IPS DF 6.9 (cell line): ENCODE results near the gene IQCB1.
"Not testable (repeated sequence)": the region's sequence is repeated elsewhere in the genome, so short reads cannot be mapped to it uniquely, and the experiment has no call there.

Source experiments
- DNase-seq: peaks from one replicate; pipeline ENCODE4 v3.0.0-alpha.2; 2013; ENCODE audit warnings: low read depth, low spot score
- H3K27ac ChIP-seq: one replicate; pipeline ENCODE4 v1.5.1; 2013; ENCODE audit warnings: low read length, control low read depth
- H3K27me3 ChIP-seq: 2 replicates; pipeline ENCODE4 v1.6.1; 2013; ENCODE audit warnings: mild to moderate bottlenecking, low read length; ENCODE audit not compliant: control insufficient read depth, insufficient read depth
- H3K36me3 ChIP-seq: 2 replicates; pipeline ENCODE4 v1.6.1; 2013; ENCODE audit warnings: low read length; ENCODE audit not compliant: control insufficient read depth, insufficient read depth
- H3K4me1 ChIP-seq: 2 replicates; pipeline ENCODE4 v1.6.1; 2013; ENCODE audit warnings: low read length; ENCODE audit not compliant: control insufficient read depth, insufficient read depth
- H3K4me3 ChIP-seq: 2 replicates; pipeline ENCODE4 v1.5.1; 2013; ENCODE audit warnings: mild to moderate bottlenecking, low read length
- H3K9me3 ChIP-seq: 2 replicates; pipeline ENCODE4 v1.6.1; 2013; ENCODE audit warnings: low read length, inconsistent platforms; ENCODE audit not compliant: control insufficient read depth, insufficient read depth
- WGBS: extraction: QIAGEN DNeasy Blood & Tissue Kit; methylation state at CpG from one replicate; pipeline ENCODE4 v1.1.7; 2013; ENCODE audit warnings: mixed read lengths, missing lambda C conversion rate; ENCODE audit not compliant: insufficient read length, insufficient coverage; 5-methylcytosine and 5-hydroxymethylcytosine counted together

The IQCB1 gene

DNA sequence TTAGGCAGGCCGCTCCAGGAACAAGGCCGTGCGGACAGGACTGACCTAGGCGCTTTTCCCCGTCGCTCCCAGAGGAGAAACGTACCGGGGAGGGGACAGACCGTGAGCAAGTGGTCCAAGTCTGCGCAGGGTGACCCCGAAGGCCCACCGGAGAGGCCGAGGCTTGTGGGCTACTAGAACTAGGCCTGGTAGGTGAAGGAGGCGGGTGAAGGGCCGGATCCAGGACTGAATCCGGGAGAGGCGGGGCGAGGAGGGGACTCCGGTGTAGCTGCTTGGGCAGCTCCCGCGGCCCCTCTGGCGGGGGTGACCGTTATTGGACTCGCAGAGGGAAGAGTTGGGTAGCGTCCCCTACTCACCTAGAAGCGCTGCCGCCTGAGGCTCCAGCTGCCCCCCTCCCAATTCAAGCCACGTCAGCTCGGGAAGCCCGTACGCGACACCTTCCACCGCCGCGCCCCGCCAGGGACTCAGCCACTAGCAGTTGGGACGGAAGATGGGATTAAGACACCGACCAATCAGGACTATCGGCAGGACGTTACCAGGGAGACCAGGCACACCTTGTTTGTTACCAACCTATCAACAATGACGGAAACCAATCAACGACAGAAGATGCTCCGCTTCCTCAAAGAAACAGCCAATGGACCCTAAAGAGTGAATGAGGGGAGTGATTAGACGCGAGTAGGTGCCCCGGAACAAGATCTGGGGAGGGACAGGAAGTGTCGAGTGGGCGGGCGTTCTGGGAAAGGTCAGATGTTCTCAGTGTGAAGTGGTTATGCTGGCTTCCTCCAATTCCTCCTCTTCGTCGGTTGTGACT, 85.4 kb downstream of the IQCB1 start, which contains the start of gene GOLGB1:
Gene GOLGB1, minus strand, starts transcription at position 466 of the 811 bp plus-strand sequence. CDS start 18,770 bp downstream, outside the sequence.
- no peak within 1 kb of the TSS for H3K27ac ChIP-seq
- H3K9me3 ChIP-seq: no peaks in the 10 kb centered on the region
- peak within 1 kb of the TSS; percentile 74 for H3K4me3 ChIP-seq
- H3K4me1 ChIP-seq: no peaks in the 10 kb centered on the region
- no CpG with 5 or more reads among the region's 51 CpGs for WGBS
- H3K36me3 ChIP-seq: no peaks in the 10 kb centered on the region
- peak; percentile 99 for DNase-seq
- H3K27me3 ChIP-seq: no peaks in the 10 kb centered on the region

DNA sequence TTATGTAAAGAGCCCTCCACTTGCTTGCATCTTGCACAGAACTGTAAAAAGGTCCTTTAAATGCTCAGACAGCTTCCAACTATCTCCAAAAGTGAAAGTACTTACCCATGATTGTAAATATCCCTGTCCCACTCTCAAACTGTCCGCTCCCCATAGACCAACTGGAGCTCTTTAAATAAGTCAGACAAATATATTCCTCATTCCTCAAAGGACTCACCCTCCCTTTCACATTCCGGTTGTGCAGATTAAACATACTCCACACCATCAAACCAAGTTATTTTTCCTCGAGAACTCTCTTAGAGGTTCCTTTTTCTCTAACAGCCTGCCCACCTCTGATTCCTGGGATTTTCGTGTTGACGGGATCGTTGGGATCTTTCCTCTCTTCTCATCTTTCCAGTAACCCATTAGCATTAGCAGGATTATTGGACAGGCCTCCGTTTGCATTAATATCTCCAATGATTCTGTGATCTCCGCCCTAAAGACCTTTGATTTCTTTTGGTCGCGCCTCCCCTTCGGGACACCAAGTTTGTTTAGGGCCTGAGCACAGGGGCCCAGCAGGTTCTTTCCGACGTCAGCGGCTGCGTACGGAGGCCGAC, 86.1 kb downstream of the IQCB1 start:
- Histone ChIP-seq H3K27ac (no peak overlapping the region), H3K9me3 (no peaks in the 10 kb centered on the region), H3K36me3 (no peaks in the 10 kb centered on the region), H3K27me3 (no peaks in the 10 kb centered on the region), H3K4me1 (no peaks in the 10 kb centered on the region), H3K4me3 (peak overlapping the region; percentile 74; the same call in 1 of the 2 replicates)
- no CpG with 5 or more reads among the region's 17 CpGs for WGBS
- no peak for DNase-seq

DNA sequence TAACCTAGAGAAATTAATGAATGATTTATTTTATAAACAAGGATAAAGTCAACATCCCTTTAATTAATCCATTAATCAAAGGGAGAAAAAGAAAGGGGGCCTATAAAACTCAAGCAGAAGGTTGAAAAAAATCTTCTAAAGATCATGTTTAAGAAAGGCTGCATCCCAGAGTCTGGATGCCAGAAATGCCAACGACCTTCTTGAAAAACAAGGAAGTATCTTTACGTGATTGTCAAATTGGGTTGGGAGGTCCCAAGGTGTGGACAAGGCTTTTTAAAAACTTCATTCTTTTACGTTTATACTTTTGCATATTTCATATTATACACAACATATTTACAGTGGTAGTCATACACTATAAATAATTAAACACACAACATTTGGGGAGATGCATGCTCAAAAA, 86.9 kb downstream of the IQCB1 start:
- no peaks in the 10 kb centered on the region for H3K36me3 ChIP-seq
- no peak for DNase-seq
- no peaks in the 10 kb centered on the region for H3K9me3 ChIP-seq
- no CpG with 5 or more reads among the region's 3 CpGs for WGBS
- H3K27me3 ChIP-seq: no peaks in the 10 kb centered on the region
- no peak overlapping the region for H3K4me3 ChIP-seq
- H3K27ac ChIP-seq: no peak overlapping the region
- no peaks in the 10 kb centered on the region for H3K4me1 ChIP-seq

DNA sequence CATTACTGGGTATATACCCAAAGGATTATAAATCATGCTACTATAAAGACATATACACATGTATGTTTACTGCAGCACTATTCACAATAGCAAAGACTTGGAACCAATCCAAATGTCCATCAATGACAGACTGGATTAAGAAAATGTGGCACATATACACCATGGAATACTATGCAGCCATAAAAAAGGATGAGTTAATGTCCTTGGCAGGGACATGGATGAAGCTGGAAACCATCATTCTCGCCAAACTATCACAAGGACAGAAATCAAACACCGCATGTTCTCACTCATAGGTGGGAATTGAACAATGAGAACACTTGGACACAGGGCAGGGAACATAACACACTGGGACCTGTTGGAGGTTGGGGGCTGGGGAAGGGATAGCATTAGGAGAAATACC, 91.8 kb downstream of the IQCB1 start:
- not testable (repeated sequence) for DNase-seq, H3K4me3 ChIP-seq, H3K9me3 ChIP-seq, H3K27ac ChIP-seq, H3K36me3 ChIP-seq, H3K27me3 ChIP-seq, H3K4me1 ChIP-seq
- WGBS: no CpG with 5 or more reads among the region's 2 CpGs

DNA sequence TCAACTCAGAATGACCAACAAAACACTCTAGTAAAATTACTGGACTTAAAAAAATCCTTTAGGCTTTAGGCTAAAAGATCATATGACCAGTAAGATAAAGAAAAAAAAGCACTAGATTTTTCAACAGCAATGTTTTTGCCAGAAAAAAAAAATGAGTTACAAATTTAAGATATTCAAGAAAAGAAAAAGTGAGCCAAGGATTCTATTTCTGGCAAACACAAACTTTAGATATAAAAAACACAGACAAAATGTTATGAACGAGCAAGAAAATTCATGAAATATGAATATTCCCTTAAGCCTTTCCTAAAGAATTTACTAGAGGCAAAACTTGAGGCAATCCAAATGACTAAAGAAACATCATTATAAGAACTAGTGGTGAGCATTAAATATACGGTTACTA, 94.0 kb downstream of the IQCB1 start:
- Histone ChIP-seq H3K9me3 (no peaks in the 10 kb centered on the region), H3K27me3 (no peaks in the 10 kb centered on the region), H3K4me1 (no peaks in the 10 kb centered on the region; the same call in 1 of the 2 replicates), H3K27ac (no peak overlapping the region), H3K4me3 (no peak overlapping the region), H3K36me3 (no peaks in the 10 kb centered on the region)
- DNase-seq: no peak
- no CpG with 5 or more reads among the region's 2 CpGs for WGBS

DNA sequence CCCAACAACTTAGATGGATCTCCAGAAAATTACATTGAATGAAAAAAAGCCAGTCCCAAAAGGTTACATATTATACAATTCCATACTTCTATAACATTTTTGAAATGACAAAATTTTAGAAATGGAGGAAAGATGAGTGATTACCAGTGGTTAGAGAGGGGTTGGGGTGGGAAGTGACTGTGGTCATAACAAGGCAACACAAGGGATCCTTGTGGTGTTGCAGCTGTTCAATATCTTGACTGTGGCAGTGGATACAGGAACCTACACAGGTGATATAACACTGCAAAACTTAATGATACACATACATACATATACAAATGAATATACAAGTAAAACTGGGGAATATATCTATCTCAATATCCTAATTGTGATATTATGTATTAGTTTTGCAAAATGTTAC, 95.0 kb downstream of the IQCB1 start:
- Histone ChIP-seq H3K4me1 (no peaks in the 10 kb centered on the region; the same call in 1 of the 2 replicates), H3K27ac (no peak overlapping the region), H3K4me3 (no peak overlapping the region), H3K27me3 (no peaks in the 10 kb centered on the region), H3K9me3 (no peaks in the 10 kb centered on the region), H3K36me3 (no peaks in the 10 kb centered on the region)
- DNase-seq: no peak

DNA sequence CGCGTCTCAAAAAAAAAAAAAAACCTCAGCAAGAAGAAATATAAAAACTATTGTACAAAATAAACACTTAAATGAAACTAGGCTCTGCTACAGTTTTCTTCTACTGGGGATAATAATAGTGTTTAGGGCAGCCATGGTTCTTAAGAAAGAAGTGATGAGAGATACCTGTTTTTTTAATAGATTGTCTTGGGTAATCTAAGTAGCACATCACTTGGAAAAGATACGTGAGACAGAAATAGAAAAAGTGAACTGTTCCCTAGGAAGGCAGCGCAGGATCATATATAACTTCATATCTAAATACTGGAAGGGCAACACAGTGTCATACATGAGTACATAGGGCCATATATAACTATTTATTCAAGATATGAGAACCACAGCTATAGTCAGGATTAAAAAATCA, 97.2 kb downstream of the IQCB1 start:
- Histone ChIP-seq H3K4me3 (no peak overlapping the region), H3K4me1 (no peaks in the 10 kb centered on the region; the same call in 1 of the 2 replicates), H3K36me3 (no peaks in the 10 kb centered on the region), H3K27ac (no peak overlapping the region), H3K9me3 (no peaks in the 10 kb centered on the region), H3K27me3 (no peaks in the 10 kb centered on the region)
- WGBS: no CpG with 5 or more reads among the region's 4 CpGs
- no peak for DNase-seq

DNA sequence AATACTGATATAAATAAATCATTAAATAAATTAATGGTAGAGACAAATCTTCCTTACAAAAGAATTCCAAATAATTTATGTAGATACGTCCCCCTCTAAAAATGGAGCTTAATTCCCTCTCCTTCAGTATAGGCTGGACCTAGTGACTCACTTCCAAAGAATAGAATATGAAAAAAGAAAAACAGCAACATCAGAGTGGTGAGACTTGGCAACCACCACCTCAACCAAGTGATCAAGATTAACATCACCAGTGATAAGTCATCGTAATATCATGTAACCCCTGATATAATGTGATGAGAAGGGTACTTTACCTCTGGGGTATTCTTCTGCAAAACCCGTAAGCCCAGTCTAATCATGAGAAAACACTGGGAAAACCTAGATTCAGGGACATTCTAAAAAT, 98.7 kb downstream of the IQCB1 start:
- DNase-seq: no peak
- no peaks in the 10 kb centered on the region for H3K9me3 ChIP-seq
- no peak overlapping the region for H3K4me3 ChIP-seq
- no CpG with 5 or more reads among the region's 3 CpGs for WGBS
- H3K4me1 ChIP-seq: no peaks in the 10 kb centered on the region; the same call in 1 of the 2 replicates
- H3K27me3 ChIP-seq: no peaks in the 10 kb centered on the region
- H3K27ac ChIP-seq: no peak overlapping the region
- H3K36me3 ChIP-seq: no peaks in the 10 kb centered on the region

DNA sequence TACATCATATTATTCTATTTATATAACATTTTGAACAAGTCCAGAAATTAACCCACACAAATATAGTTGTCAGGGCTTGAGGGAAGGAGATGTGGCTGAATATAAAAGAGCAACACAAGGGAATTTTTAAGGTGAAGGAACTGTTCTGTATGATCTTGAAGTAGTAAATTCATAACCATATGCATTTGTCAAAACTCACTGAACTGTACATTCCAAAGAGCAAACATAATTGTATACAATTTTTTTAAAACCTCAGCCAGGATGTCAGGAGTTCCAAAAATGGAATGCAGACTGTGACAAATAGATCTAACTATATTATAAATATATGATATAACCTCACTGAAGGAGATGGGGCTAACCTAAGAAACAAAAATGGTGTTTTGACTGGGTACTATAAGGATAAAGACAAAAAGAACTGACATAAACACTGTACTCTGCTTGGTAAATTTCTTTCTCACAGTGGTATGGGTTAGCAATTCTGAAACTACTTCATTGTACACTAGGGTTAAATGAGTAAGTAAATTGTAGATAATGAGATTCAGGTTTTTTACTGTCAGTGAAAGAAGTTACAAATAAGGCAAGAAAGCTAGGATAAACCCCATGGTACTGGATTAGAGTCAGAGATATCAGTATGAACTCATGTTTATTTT, 99.7 kb downstream of the IQCB1 start:
- no peaks in the 10 kb centered on the region; the same call in 1 of the 2 replicates for H3K4me1 ChIP-seq
- no peak for DNase-seq
- no peak overlapping the region for H3K27ac ChIP-seq
- H3K36me3 ChIP-seq: no peaks in the 10 kb centered on the region
- no peaks in the 10 kb centered on the region for H3K27me3 ChIP-seq
- no peak overlapping the region for H3K4me3 ChIP-seq
- no peaks in the 10 kb centered on the region for H3K9me3 ChIP-seq

DNA sequence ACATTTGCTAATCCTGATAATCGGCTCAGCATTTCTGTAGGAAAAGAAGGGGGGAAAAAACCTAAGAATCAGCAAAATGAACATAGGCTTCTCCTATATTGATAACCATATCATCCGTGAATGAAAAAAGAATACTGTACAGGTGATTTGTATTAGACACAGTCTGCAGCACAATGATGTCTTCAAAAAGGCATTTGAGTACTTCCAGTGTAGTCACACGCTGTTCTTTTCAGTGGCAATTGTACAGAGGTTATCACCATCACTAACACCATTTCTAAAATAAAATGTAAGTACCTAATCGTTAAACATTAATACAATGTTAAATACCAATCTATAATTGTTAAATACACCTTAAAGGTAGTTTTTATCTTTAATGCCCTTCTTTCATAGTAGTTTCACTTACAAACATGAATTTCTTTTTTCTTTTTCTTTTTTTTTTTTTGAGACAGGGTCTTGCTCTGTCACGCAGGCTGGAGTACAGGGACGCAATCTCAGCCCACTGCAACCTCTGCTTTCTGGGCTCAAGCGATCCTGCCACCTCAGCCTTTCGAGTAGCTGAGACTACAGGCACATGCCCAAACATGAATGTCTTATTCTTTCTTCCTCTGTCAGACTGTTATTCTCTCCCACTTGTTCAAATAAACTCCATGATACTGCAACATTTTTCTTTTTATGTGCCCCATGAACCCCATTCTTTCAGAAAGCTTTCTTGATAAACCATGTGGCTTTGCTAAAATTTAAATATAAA, 103.7 kb downstream of the IQCB1 start:
- no peak overlapping the region for H3K4me3 ChIP-seq
- no peaks in the 10 kb centered on the region for H3K27me3 ChIP-seq
- no peaks in the 10 kb centered on the region for H3K9me3 ChIP-seq
- WGBS: 100% methylated on average over 1 of the region's 8 CpGs
- no peak for DNase-seq
- H3K27ac ChIP-seq: no peak overlapping the region
- peaks cover 3% of the 10 kb centered on the region; the same call in 1 of the 2 replicates for H3K36me3 ChIP-seq
- H3K4me1 ChIP-seq: no peaks in the 10 kb centered on the region
